ENCODE data around the gene PRAC2.

Gene PRAC2

DNA sequence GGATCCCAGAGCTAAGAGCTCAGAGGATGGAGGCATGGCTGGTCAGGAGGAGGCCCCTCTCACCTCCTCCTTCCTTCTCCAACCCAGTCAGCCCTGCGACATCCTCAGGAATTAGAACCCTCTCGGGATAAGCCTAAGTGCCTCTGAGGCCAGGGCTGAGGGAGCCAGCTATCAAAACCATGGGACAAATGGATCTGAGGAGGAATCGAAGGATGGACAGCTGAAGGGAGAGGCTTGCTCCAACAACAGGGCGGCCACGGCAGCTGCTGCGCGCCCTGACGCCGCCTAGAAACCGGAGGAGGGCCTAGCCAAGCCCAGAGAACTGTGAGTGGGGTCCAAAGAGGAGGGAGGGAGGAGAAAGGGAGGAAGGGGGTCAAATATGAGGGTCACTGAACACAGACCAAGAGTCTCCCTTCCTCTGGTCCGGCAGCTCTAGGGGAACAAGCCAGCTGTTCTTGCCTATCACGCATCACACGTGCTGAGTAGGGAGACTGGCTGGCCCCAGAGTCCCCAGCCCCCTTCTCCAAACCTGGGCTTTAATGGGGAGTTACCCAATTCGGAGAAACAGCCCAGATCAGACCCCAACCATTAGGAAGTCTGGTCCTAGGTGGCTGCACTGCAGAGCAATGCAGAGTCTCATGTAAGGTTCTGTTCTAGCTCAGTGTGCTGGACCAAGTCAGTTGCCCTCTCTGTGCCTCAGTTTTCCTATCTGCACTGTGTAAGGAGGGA is 11.5 kb downstream of the PRAC2 start:
- DNase-seq = no peak

DNA sequence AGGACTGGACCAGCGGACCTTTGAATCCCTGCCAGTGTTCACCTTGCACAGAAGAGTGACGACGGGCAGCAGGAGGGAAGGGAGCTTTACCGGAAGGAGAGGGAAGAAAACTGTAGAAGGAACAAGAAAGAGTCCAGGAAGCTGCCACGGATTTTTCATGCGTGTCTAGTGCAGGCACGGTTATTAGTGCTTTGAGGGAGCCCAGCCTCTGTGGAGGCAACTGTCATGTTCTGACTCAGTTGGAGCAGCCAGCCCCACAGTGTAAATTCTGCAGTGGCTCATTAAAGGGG is 12.0 kb downstream of the PRAC2 start:
- DNase-seq = no peak

DNA sequence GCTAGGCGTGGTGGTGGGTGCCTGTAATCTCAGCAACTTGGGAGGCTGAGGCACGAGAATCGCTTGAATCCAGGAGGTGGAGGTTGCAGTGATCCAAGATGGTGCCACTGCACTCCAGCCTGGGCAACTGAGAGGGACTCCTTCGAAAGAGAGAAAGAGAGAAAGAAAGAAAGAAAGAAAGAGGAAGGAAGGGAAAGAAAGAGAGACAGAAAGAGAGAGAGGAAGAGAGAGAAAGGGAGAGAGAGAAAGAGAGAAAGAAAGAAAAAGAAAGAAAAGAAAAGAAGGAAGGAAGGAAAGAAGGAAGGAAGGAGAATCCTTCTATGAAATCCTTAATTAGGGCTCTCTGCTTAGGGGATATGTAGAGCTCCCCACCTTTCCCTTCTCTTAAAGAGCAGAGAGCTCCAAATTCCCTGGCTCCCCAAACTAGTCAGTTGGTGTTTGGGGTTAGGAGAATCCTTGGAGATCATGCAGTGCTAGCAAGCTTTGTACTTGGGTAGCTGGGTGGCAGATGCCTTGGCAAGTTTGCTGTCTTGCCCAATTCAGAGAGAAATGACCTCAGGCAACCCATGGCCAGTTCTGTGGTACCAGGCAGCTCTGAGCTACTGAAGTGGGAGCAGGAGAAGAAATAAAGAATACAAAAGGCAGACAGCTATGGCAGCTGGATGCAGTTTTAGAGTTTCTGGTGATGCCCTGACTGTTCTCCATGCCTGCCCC is 14.5 kb downstream of the PRAC2 start:
- DNase-seq = no peak

DNA sequence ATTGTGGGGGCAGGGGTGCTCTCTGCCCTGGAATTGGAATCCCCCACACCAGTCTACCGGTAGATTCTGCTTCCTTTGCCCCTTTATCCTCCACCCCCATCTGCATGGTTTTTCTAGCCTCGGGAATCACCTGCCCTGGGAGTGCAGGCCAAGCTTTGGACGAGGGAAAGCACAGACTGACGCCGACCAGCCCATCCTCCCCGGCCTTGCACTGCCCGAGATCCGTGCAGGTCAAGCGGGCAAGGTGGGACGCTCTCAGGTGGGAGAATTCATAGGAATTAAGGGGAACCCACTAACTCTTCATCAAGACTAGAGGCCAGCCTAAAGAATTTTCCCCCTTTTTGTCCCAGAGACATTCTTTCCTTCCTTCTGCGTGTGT is 15.4 kb downstream of the PRAC2 start:
- no peak for DNase-seq

DNA sequence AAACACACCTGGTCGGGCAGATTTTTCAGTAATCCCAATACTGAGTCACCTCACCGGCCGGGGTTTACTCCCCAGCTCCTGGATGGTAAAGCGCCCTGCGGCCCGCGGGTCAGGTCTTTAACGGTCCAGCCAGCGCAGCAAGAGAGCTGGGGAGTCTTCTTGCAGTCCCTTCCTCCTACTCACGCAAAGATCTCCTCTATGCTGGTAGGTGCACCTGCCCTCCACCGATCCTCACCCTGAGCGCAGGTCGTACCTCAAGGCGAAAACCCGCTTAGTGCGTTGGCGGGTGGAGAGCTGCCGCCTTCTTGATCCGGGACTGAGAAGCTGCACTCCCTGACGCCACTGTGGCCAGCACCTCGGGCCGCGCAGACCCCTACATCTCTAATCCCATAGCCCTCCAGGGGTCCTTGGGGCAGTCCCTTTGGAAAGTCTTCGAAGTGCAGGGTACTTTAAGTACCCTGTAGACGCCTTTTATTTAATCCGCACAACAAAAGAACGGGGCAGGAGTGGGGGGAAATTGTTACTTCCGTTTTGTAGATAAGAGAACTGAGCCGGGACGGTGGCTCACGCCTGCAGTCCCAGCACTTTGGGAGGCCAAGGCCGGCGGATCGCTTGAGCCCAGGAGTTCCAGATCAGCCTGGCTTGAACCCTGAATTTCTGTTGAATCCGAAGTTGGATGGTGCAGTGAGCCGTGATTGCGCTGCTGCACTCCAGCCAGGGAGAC is 16.0 kb downstream of the PRAC2 start:
- no peak for DNase-seq

DNA sequence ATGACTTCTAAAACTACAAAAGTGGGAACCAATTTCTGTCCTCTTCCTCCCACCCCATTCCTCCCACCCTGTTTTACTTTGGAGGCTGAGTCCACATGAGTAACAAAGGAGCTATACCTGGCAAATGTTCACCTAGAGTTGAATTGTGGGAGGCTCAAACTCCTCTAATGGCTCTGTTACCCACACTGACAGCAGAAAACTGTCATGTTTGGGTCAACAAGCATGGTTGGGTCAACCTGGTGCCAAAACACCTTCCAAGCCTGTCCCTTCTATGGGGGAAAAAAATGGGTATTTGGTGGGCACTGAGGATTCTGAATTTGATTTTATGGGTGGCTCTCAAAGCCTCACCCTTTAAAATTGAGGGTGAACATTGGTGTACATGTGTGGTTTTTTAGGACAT is 17.6 kb downstream of the PRAC2 start:
- no peak for DNase-seq

DNA sequence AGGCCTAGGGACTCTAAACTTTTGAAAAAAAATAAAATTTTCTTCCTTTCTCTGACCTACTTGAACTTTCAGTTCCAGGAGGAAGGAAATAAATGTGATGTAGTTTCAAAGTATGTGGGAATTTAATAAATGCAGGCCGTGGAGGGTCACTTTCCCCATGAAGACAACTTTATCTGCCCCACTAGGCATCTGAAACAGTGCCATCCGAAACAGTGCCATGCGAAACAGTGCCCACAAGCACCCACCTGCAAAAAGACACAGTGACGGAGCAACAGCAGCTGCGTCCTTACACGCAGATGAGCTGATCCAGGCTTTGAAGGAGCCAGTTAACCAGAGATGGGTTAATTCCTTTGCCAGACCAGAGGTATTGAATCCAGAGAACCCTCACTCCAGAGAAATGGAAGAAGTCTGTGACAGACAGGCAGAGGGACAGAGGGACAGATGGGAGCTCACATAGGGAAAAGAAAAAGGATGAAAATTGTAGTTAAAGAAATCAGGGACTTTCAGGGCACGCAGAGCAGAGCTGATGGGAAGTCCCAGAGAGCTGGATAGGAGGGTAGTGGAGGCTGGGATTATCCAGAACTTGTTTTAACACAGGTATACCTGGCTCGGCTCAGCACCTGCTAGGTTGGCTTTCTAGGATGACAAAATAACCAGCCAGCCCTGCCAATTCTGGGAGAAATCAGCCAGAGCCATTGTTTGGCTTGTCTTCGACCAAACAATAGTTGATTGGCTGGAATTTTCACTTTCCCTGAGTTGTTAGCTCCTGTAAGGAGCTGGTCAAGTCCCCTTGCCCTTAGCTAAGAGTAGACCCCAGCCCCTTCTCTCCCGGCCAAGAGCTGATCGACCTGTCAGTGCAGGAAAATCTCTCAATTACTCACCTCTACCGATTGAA is 22.6 kb downstream of the PRAC2 start:
- no peak for DNase-seq

DNA sequence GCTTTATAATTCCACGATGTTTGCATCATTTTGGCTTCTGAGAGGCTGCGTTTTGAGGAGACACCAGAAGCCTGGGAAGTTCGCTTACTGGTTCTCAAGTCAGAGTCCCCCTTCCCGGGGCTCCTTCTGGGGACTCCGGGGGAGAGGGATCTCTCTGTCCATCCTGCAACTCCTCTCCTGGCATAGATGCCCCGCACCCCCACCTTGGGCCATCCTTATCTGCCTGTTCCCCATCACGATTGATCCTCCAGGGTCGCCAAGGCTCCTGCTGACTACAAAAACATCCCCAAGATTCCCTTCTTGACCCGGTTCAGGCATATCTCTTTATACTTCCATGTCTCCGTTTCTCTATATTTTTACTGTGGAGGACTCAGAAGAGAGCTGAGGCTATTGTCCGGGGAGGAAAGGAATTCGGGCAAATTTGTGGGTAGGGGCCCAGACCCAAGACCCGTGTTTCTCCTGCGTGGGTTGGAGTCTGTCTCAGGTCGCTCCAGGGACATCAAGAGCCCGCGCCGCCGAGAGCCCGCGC is 24.0 kb downstream of the PRAC2 start:
- DNase-seq = no peak

DNA sequence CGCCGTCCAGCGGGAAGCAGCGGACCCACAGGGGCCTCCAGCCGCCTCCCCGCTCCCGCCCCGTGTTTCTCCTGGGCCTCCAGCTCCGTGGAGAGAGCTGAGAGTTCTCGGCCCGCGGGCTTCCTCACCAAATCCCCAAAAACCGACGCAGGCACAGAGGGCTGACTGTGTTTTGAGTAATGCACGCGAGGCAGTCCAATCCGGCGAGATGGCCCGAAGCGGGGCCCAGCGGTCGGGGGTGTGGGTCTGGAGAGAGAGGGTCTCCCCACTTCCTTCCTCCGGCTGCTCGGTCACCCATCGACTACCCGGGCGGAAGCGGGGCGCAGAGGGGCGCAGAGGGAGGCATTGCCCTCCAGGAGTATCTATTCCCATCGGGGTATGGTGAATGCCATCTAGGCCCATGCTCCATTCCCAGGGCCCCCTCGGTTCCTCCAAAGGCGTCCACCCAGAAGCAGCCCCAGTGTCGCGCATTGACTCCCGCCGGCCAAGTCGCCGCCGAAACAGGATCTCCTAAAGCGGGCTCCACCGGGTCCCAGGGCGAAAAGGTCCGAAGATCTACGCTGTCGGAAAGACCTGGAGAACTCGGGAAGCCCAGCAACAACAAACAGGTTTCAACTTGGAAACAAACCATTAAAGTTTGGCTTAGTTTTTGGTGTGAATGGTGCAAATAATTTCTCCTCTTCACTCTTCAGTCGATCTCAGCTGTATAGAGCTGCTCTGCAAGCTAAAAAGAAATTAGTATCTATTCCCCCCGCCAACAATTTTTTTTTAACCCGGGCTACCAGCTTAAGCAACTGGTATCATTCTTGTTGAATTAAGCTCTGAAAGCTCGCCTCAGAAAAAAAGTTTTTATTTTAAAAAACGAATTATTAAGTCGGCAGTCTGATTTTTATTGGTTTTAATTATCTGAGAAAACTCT is 24.7 kb downstream of the PRAC2 start:
- DNase-seq = no peak

DNA sequence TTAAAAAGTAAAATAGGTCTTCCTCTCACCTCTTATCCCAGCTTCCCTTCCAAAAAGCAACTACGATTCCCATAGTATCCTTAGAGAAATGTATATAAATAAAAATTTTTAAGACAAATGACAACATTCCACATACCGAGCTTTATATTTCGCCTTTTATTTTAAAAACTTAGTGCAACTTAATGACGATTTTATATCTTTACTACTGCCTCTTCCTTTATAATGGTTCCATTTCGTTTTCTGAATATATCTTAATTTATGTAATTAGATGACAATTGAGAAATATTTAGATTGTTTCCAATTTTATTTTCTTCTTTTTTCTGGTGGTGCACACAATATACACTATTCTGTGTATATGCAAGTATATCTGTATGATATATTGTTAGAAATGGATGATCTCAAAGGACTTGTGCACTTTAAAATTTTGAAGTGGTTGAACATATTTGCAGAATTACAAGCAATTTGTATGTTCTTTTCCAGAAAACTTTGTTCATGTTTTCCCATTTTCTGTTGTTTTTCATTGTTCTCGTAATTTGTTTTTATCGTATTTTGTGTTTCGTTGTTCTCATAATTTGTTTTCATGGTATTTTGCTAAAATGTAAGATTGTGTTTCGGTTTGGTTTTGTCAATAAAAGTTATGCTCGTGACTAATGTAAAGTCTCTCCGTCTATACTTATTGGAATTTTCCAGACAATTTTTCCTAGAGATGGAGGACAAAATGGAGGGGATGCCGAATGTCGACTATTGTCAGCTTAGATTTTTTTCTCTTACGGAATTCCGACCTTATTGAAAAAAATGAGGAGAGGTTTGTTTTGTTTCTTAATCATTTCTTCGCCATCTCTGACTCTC is 26.0 kb downstream of the PRAC2 start:
- DNase-seq = no peak

DNA sequence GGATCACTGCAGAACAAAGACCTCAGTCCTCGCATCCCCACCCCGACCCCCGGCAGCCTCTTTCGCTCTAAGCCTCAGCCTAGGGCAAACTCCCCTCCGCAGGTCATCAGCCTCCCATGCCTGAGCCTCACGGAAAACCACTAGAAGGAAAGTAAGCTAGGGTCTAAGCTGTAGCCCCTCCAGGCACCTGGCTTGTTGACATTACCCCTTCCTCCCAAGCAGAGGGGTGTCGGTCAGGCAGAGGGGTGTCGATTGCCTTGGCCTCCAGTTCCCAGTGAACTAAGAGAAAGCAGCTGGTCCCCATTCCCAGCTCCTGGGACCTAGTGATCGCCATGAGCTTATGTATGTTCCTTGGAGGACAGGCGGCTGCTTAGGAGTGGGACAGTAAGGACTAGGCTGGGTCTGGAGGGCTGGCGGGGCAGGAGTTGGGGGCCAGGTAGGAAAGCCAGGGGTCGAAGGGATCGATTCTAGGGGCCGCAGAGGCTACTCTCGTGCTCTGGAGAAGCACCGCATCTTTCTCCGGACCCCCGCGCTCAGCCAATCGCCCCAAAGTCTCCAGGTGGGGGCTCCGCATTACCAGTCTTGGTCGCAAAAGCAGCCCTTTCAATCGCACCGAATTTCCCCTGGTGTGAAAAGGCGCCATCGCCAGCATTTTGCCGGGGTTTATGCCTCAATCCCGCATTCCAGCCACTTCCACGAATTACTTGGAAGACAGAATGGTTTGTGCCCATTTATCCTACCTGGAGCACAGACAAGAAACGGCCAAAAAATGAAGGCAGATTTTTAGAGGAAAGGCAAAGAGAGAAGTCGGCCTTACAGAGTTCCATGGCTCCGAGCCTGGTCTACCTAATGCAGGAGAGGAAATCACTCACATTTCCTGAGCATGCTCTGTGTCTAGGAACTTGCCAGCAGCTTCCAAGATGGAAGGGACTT is 26.9 kb downstream of the PRAC2 start:
- DNase-seq = no peak

DNA sequence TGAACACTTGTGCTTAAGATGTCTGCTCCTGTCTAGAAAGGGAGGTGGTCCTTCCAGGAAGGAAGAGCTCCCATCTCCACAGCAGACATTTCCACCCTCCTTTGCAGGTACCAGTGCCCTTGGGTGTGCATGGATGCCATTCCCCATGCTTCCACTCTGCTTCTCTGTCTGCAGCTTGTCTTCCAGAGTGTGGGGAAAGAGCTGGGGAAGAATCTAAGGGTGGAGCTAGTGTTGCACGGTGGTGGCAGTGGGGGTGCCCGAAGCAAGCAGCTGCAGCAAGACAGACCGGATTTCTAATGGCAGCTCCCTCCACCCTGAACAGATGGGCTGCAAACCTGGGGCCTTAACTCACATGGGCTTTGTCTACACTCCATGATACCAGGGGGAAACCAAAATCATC is 28.2 kb downstream of the PRAC2 start:
- DNase-seq = no peak

DNA sequence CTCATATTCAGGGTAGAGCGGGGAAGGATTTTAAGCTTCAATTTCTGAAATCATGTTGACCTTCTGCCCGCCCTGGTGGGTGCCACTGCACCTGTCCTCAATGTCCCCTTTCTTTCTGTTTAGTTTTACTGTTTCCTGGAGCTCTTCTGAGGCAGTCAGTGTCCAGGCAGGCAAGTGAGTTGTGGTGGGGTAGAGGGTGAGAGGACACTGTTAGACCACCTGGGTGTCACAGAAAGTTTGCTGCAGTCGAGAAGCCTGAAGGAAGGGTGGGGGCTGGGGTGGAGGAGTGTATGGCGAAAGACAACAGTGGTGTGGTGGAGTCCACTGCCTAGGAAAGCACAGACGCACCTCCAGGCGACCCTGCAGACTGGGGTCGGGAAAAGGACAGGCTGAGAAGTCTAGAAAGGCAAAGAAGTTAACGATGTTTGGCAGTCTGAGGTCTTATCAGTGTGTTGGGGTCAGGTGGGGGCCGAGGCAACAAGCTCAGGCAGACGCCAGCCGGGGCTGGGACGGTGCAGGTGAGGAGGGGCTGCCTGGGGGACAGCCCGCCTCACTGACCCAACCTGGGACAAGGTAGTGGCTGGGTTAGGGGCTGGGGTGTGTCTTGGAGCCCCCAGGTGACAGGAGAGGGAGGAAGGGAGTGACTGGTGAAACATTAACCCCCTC is 28.9 kb downstream of the PRAC2 start:
- DNase-seq = no peak

DNA sequence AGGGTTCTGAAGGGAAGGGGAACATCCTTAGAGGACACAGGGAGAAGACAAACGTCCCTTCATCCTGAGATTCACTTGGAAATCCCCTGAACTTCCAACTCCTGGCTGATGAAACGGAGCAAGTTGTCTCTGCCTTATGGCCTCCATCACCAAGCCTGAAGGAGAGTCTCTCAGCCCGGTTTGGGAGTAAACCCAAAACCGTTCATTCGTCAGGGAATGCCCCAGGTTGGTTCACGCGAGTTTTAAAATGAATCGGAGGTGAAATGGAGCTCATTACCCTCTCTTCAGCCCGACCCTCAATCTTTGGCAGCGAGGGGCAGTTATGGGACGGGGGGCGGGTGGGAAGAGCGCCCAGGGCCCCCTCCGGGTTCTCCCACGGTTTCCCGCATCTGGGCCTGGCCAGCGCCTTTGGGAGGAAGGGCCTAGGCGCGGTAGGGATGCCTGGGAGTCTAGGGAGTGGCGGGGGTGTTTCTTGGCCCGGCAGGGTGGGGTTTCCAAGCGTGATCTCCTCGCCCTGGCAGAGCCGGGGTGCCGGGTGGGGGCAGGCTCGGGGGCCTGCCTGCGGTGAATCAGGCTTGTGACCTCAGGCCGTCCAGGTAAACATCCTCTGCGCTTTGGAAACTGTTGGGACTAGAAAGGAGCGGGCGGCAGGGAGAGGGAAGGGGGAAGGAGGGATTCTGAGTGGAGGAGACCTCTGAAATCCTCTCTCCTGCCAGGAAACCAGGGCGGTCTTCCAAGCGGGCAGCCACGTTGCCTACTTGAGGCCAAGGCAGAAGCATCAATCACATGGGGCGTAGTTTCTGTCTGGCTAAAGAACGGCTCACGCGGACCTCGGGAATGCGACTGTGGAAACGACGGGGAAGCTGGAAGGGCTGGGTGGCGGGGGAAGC is 29.7 kb downstream of the PRAC2 start:
- DNase-seq = no peak

DNA sequence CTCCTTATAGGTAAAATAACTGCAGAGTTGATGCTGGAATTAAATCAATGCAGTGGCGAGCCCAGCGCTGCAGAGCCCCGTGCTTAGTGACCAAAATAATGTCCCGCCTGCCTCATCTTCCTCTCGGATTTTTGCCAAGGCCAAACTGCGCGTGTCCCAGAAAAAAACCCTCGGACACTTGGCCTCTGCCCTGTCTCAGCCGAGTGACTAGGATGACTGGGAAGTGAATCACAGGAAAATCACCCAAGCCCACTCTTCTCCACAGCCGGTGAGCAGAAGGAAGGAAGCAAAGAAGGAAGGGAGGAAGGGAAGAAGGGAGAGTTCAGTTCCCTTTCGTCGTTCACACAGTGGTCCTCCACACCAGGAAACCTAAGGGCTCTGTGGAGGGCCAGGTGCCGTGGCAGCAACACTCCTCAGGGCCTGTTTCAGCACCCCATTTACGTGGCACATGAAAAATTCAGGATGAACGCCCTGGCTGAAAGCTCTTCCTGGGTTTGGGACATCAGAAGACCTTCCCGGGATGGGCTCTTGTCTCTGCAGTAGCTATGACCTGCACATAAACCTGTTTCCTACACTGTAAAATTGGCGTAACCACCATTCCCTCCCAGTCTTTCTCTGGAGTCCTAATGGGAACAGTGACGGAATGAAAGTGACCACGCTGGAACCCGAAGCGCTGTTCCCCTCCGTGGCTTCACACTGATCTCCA is 31.0 kb downstream of the PRAC2 start:
- no peak for DNase-seq

DNA sequence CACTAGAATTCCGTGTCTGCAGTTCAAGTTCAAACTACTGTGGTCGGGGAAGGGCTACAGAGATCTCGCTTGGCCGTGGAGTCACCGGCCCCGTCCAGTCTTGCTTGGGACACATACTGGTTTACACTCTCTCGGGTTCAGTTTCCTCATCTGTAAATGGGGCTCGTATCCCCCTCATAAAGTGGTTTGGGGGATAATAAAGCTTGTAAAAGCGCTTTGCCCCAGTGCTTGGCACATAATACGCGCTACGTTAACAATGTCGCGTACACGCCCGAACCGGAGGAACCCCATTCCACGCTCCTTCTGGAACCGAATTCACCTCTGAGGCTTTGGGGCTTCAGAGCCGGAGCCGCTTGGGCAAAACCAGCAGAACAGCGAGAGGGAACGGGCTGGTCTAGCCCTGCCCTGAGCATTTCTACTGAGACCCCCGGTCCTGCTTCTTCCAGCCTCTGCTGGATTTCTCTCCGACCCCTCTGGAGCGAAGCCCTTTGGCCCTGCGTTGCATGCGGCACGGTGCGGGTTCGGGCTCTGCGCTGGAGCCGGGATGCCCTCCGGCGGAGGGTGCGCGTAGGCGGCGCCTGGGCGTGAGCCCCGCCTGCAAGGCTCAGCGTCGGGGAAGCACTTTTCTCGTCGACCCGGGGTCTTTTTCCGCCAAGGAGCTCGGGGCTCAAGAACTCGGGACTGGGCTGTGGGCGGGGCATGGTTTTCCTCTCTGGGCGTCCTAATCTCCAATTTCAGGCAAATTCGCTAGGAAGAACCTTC is 31.7 kb downstream of the PRAC2 start:
- DNase-seq = no peak

DNA sequence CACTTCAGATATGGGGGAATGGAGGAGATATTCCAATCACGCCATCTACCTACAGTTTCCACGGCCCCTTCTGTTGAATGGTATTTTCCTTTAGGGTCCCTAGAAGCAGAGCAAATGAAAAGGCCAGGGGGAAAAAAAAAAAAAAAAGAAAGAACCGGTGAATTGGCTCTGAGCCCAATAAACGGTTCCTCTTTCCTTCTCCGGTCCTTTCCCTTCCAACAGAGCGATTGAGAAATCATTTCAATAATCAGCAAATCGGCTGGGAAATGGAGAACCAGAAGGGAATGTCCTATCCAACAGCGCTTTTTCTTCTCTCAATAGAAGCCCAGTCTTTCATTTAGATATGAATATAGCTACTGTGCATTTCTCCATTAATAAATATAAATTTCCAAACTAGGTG is 32.4 kb downstream of the PRAC2 start:
- no peak for DNase-seq
